GM13977 (cell line): ENCODE measurements around the gene CAPN10.

Experiments used
- DNase-seq: peaks from one replicate; pipeline ENCODE4 v3.0.0; 2012; ENCODE audit warnings: low spot score
- CTCF ChIP-seq: IDR thresholded peaks from 2 replicates; pipeline ENCODE4 v1.5.1; 2012; ENCODE audit warnings: mild to moderate bottlenecking, control low read depth; ENCODE audit not compliant: insufficient read depth; ENCODE audit errors: extremely low read depth, missing control alignments
- in situ Hi-C: fragments of 300-500 bp; cut with MboI; formaldehyde crosslinking; loops from one replicate; pipeline ENCODE4 v1.12.0; 2022; ENCODE audit warnings: low sequenced_read_pairs, low pct_unique_long_range_greater_than_20kb, mixed read lengths, inconsistent platforms; ENCODE audit not compliant: unreplicated experiment

CAPN10 gene

GRCh38 chr2:240564561-240565332 is 21.8 kb upstream of the CAPN10 start:
- no peak for DNase-seq
- in situ Hi-C loops, result no loop called here
- no peak for TF ChIP-seq CTCF

- no peak for TF ChIP-seq CTCF
- DNase-seq, result peak; percentile 71
- in situ Hi-C loops, result no loop called here
These were observed 21.0 kb upstream of the CAPN10 start for GRCh38 chr2:240565333-240566202.

- peak; percentile 75 for TF ChIP-seq CTCF
- in situ Hi-C loops, result no loop called here
- DNase-seq, result peak; percentile 92
These were observed 20.1 kb upstream of the CAPN10 start for GRCh38 chr2:240566203-240567136.

- DNase-seq, result no peak
- in situ Hi-C loops, result no loop called here
- TF ChIP-seq CTCF, result no peak
These were observed 19.2 kb upstream of the CAPN10 start for GRCh38 chr2:240567137-240567871.

GRCh38 chr2:240567872-240568677 is 18.5 kb upstream of the CAPN10 start, which contains the start of gene RNPEPL1:
TSS of gene RNPEPL1 (plus strand) at chr2:240568484. CDS start at chr2:240568587, 103 bp downstream.
- in situ Hi-C loops, result no loop called here
- peak; percentile 29 for TF ChIP-seq CTCF

More at GRCh38 chr2:240567872-240568677, 18.5 kb upstream of the CAPN10 start, which contains the start of gene RNPEPL1:
- peak; percentile 79 for DNase-seq
